Transverse colon (tissue), 4 donors: ENCODE data around the gene CABP7.

Experiments used
- POLR2A ChIP-seq: fragments of 450-650 bp; IDR thresholded peaks from one replicate; pipeline ENCODE4 v1.6.1; 2016; ENCODE audit warnings: antibody characterized with exemption, mild to moderate bottlenecking, moderate library complexity
- POLR2AphosphoS5 ChIP-seq, 3 donors: sonication (generic); formaldehyde crosslinking; IDR thresholded peaks; one replicate each; pipeline ENCODE4 v1.6.1; 2016; ENCODE audit warnings: antibody characterized with exemption in 3 of 3
- TF ChIP-seq, protein P1 (sequence below), 5 experiments: fragments of 200-600 bp in 3 of 5; fragments of 450-650 bp in 2 of 5; sonication (generic) in 3 of 5; IDR thresholded peaks; 1 replicate in 2 of 5; 2 replicates in 3 of 5; pipeline ENCODE4 v1.5.1; 2016 to 2017; ENCODE audit warnings: antibody characterized with exemption in 5 of 5, inconsistent platforms in 3 of 5, mild to moderate bottlenecking in 2 of 5, moderate library complexity in 1 of 5

GRCh38 chr22:29733362-29734201, 13.8 kb downstream of the CABP7 start:
- TF ChIP-seq POLR2AphosphoS5 (IDR thresholded peaks at IDR 0.05) (no peak), POLR2A (no peak)
- TF ChIP-seq, protein P1, sequence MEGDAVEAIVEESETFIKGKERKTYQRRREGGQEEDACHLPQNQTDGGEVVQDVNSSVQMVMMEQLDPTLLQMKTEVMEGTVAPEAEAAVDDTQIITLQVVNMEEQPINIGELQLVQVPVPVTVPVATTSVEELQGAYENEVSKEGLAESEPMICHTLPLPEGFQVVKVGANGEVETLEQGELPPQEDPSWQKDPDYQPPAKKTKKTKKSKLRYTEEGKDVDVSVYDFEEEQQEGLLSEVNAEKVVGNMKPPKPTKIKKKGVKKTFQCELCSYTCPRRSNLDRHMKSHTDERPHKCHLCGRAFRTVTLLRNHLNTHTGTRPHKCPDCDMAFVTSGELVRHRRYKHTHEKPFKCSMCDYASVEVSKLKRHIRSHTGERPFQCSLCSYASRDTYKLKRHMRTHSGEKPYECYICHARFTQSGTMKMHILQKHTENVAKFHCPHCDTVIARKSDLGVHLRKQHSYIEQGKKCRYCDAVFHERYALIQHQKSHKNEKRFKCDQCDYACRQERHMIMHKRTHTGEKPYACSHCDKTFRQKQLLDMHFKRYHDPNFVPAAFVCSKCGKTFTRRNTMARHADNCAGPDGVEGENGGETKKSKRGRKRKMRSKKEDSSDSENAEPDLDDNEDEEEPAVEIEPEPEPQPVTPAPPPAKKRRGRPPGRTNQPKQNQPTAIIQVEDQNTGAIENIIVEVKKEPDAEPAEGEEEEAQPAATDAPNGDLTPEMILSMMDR (IDR thresholded peaks at IDR 0.05): no peak
